Esophagus muscularis mucosa (tissue), 4 donors: ENCODE measurements around the gene FGFR2.

Experiments used
- CTCF ChIP-seq, 3 experiments: fragments of 200-600 bp in 2 of 3; fragments of 450-650 bp in 1 of 3; sonication (generic) in 2 of 3; IDR thresholded peaks; one replicate each; pipeline ENCODE4 v1.5.1; 2017 to 2019; ENCODE audit warnings: antibody characterized with exemption in 3 of 3, mild to moderate bottlenecking in 2 of 3, moderate library complexity in 1 of 3
- EP300 ChIP-seq: sonication (generic); formaldehyde crosslinking; IDR thresholded peaks from one replicate; pipeline ENCODE4 v1.6.1; 2017; ENCODE audit warnings: antibody characterized with exemption
- POLR2A ChIP-seq: fragments of 450-650 bp; IDR thresholded peaks from one replicate; pipeline ENCODE4 v1.6.1; 2017; ENCODE audit warnings: antibody characterized with exemption, moderate library complexity, mild to moderate bottlenecking, low read depth

DNA sequence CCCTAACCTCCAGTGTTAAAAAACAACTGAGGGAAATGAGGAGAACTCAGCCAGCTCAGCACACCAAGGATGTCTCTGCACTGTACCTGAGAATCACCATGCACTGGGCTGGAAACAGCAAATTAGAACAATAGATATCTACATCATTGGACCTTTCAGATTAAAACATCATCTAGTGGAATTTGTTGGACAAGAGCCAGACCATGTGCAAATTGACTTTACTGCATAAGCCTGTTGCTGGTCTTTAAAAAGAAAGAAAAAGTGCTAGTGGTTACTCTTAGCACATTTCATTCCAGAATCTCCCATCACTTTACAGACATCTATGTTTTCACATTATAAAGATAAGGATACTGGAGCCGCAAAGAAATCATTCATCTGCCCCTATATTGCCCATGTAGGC, 75.4 kb downstream of the FGFR2 start:
- TF ChIP-seq CTCF (IDR thresholded peaks at IDR 0.05) (no peak), POLR2A (no peak), EP300 (no peak)
